Endodermal cell (in vitro differentiated cells): ENCODE results near the gene PRKG2. TPM values are rescaled to one million over a fixed set of nuclear protein-coding genes. Genes with fewer than 3 reads are reported as not detected.

Experiments used
- DNase-seq: peaks from one replicate; pipeline ENCODE4 v3.0.0-alpha.2; 2017
- H3K27ac ChIP-seq: 2 replicates; pipeline ENCODE4 v1.5.1; 2013; ENCODE audit warnings: mild to moderate bottlenecking, low read depth, low read length, moderate library complexity
- H3K27me3 ChIP-seq: 2 replicates; pipeline ENCODE4 v1.6.1; 2013; ENCODE audit warnings: mild to moderate bottlenecking, low read length, moderate library complexity; ENCODE audit not compliant: insufficient read depth, control insufficient read depth, poor library complexity, severe bottlenecking
- H3K36me3 ChIP-seq: 2 replicates; pipeline ENCODE4 v1.7.0; 2013; ENCODE audit warnings: mild to moderate bottlenecking, low read length, moderate library complexity; ENCODE audit not compliant: control insufficient read depth, insufficient read depth
- H3K4me1 ChIP-seq: one replicate; pipeline ENCODE4 v1.7.0; 2013; ENCODE audit warnings: low read length; ENCODE audit not compliant: control insufficient read depth, insufficient read depth
- H3K4me3 ChIP-seq: 2 replicates; pipeline ENCODE4 v1.5.1; 2013; ENCODE audit warnings: mild to moderate bottlenecking, low read length, moderate library complexity
- H3K9ac ChIP-seq: 2 replicates; pipeline ENCODE4 v1.6.1; 2013; ENCODE audit warnings: mild to moderate bottlenecking, low read length, moderate library complexity; ENCODE audit not compliant: poor library complexity, severe bottlenecking; ENCODE audit errors: extremely low read depth
- H3K9me3 ChIP-seq: 2 replicates; pipeline ENCODE4 v1.6.1; 2013; ENCODE audit warnings: mild to moderate bottlenecking, low read length, moderate library complexity; ENCODE audit not compliant: control insufficient read depth
- H3K27ac Mint-ChIP-seq: 2 replicates; pipeline ENCODE4 v1.8.0; 2020; ENCODE audit warnings: mixed read lengths
- H3K27me3 Mint-ChIP-seq: 2 replicates; pipeline ENCODE4 v1.8.0; 2021; ENCODE audit warnings: mild to moderate bottlenecking, mixed read lengths; ENCODE audit not compliant: insufficient read depth
- H3K36me3 Mint-ChIP-seq: 2 replicates; pipeline ENCODE4 v1.8.0; 2020; ENCODE audit warnings: low read depth, mixed read lengths
- H3K4me1 Mint-ChIP-seq: 2 replicates; pipeline ENCODE4 v1.8.0; 2020; ENCODE audit warnings: mixed read lengths
- H3K4me3 Mint-ChIP-seq: 2 replicates; pipeline ENCODE4 v1.8.0; 2020; ENCODE audit warnings: mild to moderate bottlenecking, moderate library complexity, mixed read lengths
- H3K9me3 Mint-ChIP-seq: 2 replicates; pipeline ENCODE4 v1.8.0; 2020; ENCODE audit warnings: mild to moderate bottlenecking, mixed read lengths
- WGBS, 2 experiments: methylation state at CpG; one replicate each; pipeline versions ENCODE4 v1.1.5 to v1.1.7; 2013; ENCODE audit warnings: missing lambda C conversion rate in 2 of 2, mixed read lengths in 1 of 2; ENCODE audit not compliant: insufficient coverage in 1 of 2, insufficient read length in 1 of 2; 5-methylcytosine and 5-hydroxymethylcytosine counted together
- total RNA-seq, 2 donors: library from RNA; stranded (reverse); fragmentation: NEBNext Ultra II Directional in 1 of 2; extraction: Animal tissue kit (Norgen Biotek cat#: 25700) in 1 of 2; gene quantifications; 2 replicates in 1 of 2; 3 replicates in 1 of 2; pipeline ENCODE4 v1.2.1, GENCODE V29; 2021
- TF ChIP-seq, protein P1 (sequence below): fragments of 200-600 bp; sonication (generic); conservative IDR thresholded peaks from 2 replicates; pipeline ENCODE4 v1.5.0; 2021; ENCODE audit warnings: antibody characterized with exemption, mild to moderate bottlenecking

PRKG2 gene
- total RNA-seq, 2 donors from 2014 or later: 1.3 to 2.4 TPM

- H3K36me3 ChIP-seq: no peaks in the 10 kb centered on the region
- H3K9me3 Mint-ChIP-seq: no peaks in the 10 kb centered on the region
Observed at GRCh38 chr4:81102107-81102506, 112.9 kb downstream of the PRKG2 start.

GRCh38 chr4:81096566-81096965, 118.5 kb downstream of the PRKG2 start:
- H3K27ac ChIP-seq: no peak overlapping the region
- no peak for DNase-seq
- H3K9me3 Mint-ChIP-seq: no peaks in the 10 kb centered on the region
- H3K4me1 ChIP-seq: no peaks in the 10 kb centered on the region
- H3K36me3 ChIP-seq: no peaks in the 10 kb centered on the region
- no peak overlapping the region for H3K4me3 ChIP-seq
- no peaks in the 10 kb centered on the region for H3K27me3 ChIP-seq
- no peak overlapping the region for H3K27ac Mint-ChIP-seq
- no peaks in the 10 kb centered on the region for H3K27me3 Mint-ChIP-seq
- peaks cover 13% of the 10 kb centered on the region for H3K9me3 ChIP-seq
- H3K4me1 Mint-ChIP-seq: peaks cover 12% of the 10 kb centered on the region
- H3K9ac ChIP-seq: no peak overlapping the region
- no peak overlapping the region for H3K4me3 Mint-ChIP-seq
- TF ChIP-seq, protein P1, sequence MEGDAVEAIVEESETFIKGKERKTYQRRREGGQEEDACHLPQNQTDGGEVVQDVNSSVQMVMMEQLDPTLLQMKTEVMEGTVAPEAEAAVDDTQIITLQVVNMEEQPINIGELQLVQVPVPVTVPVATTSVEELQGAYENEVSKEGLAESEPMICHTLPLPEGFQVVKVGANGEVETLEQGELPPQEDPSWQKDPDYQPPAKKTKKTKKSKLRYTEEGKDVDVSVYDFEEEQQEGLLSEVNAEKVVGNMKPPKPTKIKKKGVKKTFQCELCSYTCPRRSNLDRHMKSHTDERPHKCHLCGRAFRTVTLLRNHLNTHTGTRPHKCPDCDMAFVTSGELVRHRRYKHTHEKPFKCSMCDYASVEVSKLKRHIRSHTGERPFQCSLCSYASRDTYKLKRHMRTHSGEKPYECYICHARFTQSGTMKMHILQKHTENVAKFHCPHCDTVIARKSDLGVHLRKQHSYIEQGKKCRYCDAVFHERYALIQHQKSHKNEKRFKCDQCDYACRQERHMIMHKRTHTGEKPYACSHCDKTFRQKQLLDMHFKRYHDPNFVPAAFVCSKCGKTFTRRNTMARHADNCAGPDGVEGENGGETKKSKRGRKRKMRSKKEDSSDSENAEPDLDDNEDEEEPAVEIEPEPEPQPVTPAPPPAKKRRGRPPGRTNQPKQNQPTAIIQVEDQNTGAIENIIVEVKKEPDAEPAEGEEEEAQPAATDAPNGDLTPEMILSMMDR: no peak
- no peaks in the 10 kb centered on the region for H3K36me3 Mint-ChIP-seq
- 95% methylated on average over 1 of the region's 1 CpG; no CpG with 5 or more reads in 1 of the 2 experiments for WGBS, 2 experiments

More at GRCh38 chr4:81102107-81102506, 112.9 kb downstream of the PRKG2 start:
- no peaks in the 10 kb centered on the region for H3K4me1 ChIP-seq
- H3K4me1 Mint-ChIP-seq: peaks cover 5% of the 10 kb centered on the region
- H3K4me3 Mint-ChIP-seq: no peak overlapping the region
- no peak overlapping the region for H3K27ac ChIP-seq
- TF ChIP-seq, protein P1: no peak
- peaks cover 1% of the 10 kb centered on the region for H3K36me3 Mint-ChIP-seq
- H3K9ac ChIP-seq: no peak overlapping the region
- no peaks in the 10 kb centered on the region for H3K27me3 ChIP-seq
- H3K4me3 ChIP-seq: no peak overlapping the region
- H3K9me3 ChIP-seq: peaks cover 10% of the 10 kb centered on the region
- DNase-seq: no peak
- no peaks in the 10 kb centered on the region for H3K27me3 Mint-ChIP-seq
- no peak overlapping the region for H3K27ac Mint-ChIP-seq

GRCh38 chr4:81095389-81095788, 119.6 kb downstream of the PRKG2 start:
- no peak overlapping the region for H3K4me3 ChIP-seq
- H3K36me3 ChIP-seq: no peaks in the 10 kb centered on the region
- H3K27me3 ChIP-seq: no peaks in the 10 kb centered on the region
- Mint-ChIP-seq H3K4me1 (peaks cover 12% of the 10 kb centered on the region), H3K27me3 (no peaks in the 10 kb centered on the region), H3K36me3 (no peaks in the 10 kb centered on the region), H3K9me3 (no peaks in the 10 kb centered on the region), H3K4me3 (no peak overlapping the region), H3K27ac (no peak overlapping the region)
- H3K4me1 ChIP-seq: no peaks in the 10 kb centered on the region
- TF ChIP-seq, protein P1: no peak
- no peak overlapping the region for H3K27ac ChIP-seq
- 72 to 81% methylated on average over 2 of the region's 2 CpGs for WGBS, 2 experiments
- peaks cover 13% of the 10 kb centered on the region for H3K9me3 ChIP-seq
- H3K9ac ChIP-seq: no peak overlapping the region
- no peak for DNase-seq
